H9 (cell line): ENCODE results near the gene ZNF879. TPM values are rescaled to one million over a fixed set of nuclear protein-coding genes. Genes with fewer than 3 reads are reported as not detected.

Source experiments
- DNase-seq: peaks from one replicate; pipeline ENCODE4 v3.0.0-alpha.2; 2017
- H2AFZ ChIP-seq: one replicate; pipeline ENCODE4 v1.6.1; 2013; ENCODE audit warnings: mild to moderate bottlenecking, low read length, control low read depth, moderate library complexity
- H2AK5ac ChIP-seq: 2 replicates; pipeline ENCODE4 v1.6.1; 2013; ENCODE audit warnings: low read length, control low read depth, mixed read lengths; ENCODE audit not compliant: insufficient read length
- H2BK120ac ChIP-seq: one replicate; pipeline ENCODE4 v1.6.1; 2013; ENCODE audit warnings: low read depth, mild to moderate bottlenecking, low read length, control low read depth, inconsistent platforms; ENCODE audit not compliant: poor library complexity, severe bottlenecking
- H2BK12ac ChIP-seq: 2 replicates; pipeline ENCODE4 v1.6.1; 2013; ENCODE audit warnings: low read length, control low read depth, mixed read lengths, low read depth; ENCODE audit not compliant: insufficient read length
- H2BK15ac ChIP-seq: 2 replicates; pipeline ENCODE4 v1.6.1; 2013; ENCODE audit warnings: low read depth, low read length, control low read depth
- H2BK20ac ChIP-seq: one replicate; pipeline ENCODE4 v1.6.1; 2013; ENCODE audit warnings: low read depth, mild to moderate bottlenecking, low read length, control low read depth, inconsistent platforms; ENCODE audit not compliant: poor library complexity, severe bottlenecking
- H2BK5ac ChIP-seq: 2 replicates; pipeline ENCODE4 v1.6.1; 2013; ENCODE audit warnings: low read length, control low read depth, mixed read lengths; ENCODE audit not compliant: insufficient read length
- H3K14ac ChIP-seq: 2 replicates; pipeline ENCODE4 v1.6.1; 2013; ENCODE audit warnings: low read length, control low read depth; ENCODE audit not compliant: insufficient read depth
- H3K18ac ChIP-seq: 2 replicates; pipeline ENCODE4 v1.6.1; 2013; ENCODE audit warnings: low read depth, mild to moderate bottlenecking, mixed read lengths, low read length, control low read depth; ENCODE audit not compliant: insufficient read length
- H3K23ac ChIP-seq: 2 replicates; pipeline ENCODE4 v1.6.1; 2013; ENCODE audit warnings: low read length, control low read depth, mixed read lengths, low read depth; ENCODE audit not compliant: insufficient read length
- H3K23me2 ChIP-seq: 2 replicates; pipeline ENCODE4 v1.6.1; 2013; ENCODE audit warnings: low read depth, mild to moderate bottlenecking, mixed read lengths, low read length, control low read depth; ENCODE audit not compliant: insufficient read length, poor library complexity, severe bottlenecking
- H3K27ac ChIP-seq: 2 replicates; pipeline ENCODE4 v1.5.1; 2013; ENCODE audit warnings: low read length, control low read depth, mixed read lengths, low read depth; ENCODE audit not compliant: insufficient read length
- H3K27me3 ChIP-seq: 2 replicates; pipeline ENCODE4 v1.6.1; 2013; ENCODE audit warnings: low read length, control low read depth, inconsistent platforms; ENCODE audit not compliant: insufficient read depth
- H3K4ac ChIP-seq: 2 replicates; pipeline ENCODE4 v1.6.1; 2013; ENCODE audit warnings: low read depth, mild to moderate bottlenecking, control low read depth, inconsistent platforms, low read length, moderate library complexity
- H3K4me1 ChIP-seq: 2 replicates; pipeline ENCODE4 v1.6.1; 2013; ENCODE audit warnings: low read length, control low read depth, inconsistent platforms; ENCODE audit not compliant: insufficient read depth
- H3K4me2 ChIP-seq: 2 replicates; pipeline ENCODE4 v1.6.1; 2013; ENCODE audit warnings: low read length, control low read depth, mixed read lengths; ENCODE audit not compliant: insufficient read length, insufficient read depth
- H3K56ac ChIP-seq: 2 replicates; pipeline ENCODE4 v1.6.1; 2013; ENCODE audit warnings: low read depth, mild to moderate bottlenecking, mixed read lengths, low read length, control low read depth; ENCODE audit not compliant: insufficient read length
- H3K79me1 ChIP-seq: 2 replicates; pipeline ENCODE4 v1.6.1; 2013; ENCODE audit warnings: low read depth, mild to moderate bottlenecking, moderate library complexity, low read length, control low read depth, inconsistent platforms; ENCODE audit not compliant: insufficient read depth, poor library complexity, severe bottlenecking
- H3K79me2 ChIP-seq: 2 replicates; pipeline ENCODE4 v1.6.1; 2013; ENCODE audit warnings: low read length, control low read depth, inconsistent platforms; ENCODE audit not compliant: insufficient read depth
- H3K9ac ChIP-seq: 2 replicates; pipeline ENCODE4 v1.6.1; 2013; ENCODE audit warnings: low read length, control low read depth, mixed read lengths; ENCODE audit not compliant: insufficient read length; ENCODE audit errors: extremely low read depth
- H3K9me3 ChIP-seq: one replicate; pipeline ENCODE4 v1.6.1; 2013; ENCODE audit warnings: low read depth, low read length, inconsistent platforms; ENCODE audit not compliant: control insufficient read depth
- H3T11ph ChIP-seq: one replicate; pipeline ENCODE4 v1.6.1; 2013; ENCODE audit warnings: mild to moderate bottlenecking, low read length, control low read depth, inconsistent platforms
- H4K20me1 ChIP-seq: one replicate; pipeline ENCODE4 v1.6.1; 2013; ENCODE audit not compliant: control insufficient read depth, insufficient read length, insufficient read depth
- H4K5ac ChIP-seq: 2 replicates; pipeline ENCODE4 v1.6.1; 2013; ENCODE audit warnings: low read depth, mild to moderate bottlenecking, mixed read lengths, low read length, control low read depth; ENCODE audit not compliant: insufficient read length
- H4K8ac ChIP-seq: replicated peaks from 2 replicates; pipeline ENCODE4 v1.6.1; 2013; ENCODE audit warnings: low read length, control low read depth, mixed read lengths, low read depth; ENCODE audit not compliant: insufficient read length
- H4K91ac ChIP-seq: 2 replicates; pipeline ENCODE4 v1.6.1; 2013; ENCODE audit warnings: low read depth, mild to moderate bottlenecking, moderate library complexity, mixed read lengths, low read length, control low read depth; ENCODE audit not compliant: insufficient read length
- H3K27ac Mint-ChIP-seq, 3 experiments: 2 replicates in 2 of 3; 3 replicates in 1 of 3; pipeline ENCODE4 v1.8.0; 2020 to 2021; ENCODE audit warnings: mixed read lengths in 3 of 3, mild to moderate bottlenecking in 1 of 3, moderate library complexity in 1 of 3
- H3K27me3 Mint-ChIP-seq: 2 replicates; pipeline ENCODE4 v1.8.0; 2021; ENCODE audit warnings: low read depth, mild to moderate bottlenecking, moderate library complexity, mixed read lengths
- H3K36me3 Mint-ChIP-seq, 3 experiments: 2 replicates in 2 of 3; 3 replicates in 1 of 3; pipeline ENCODE4 v1.8.0; 2020 to 2021; ENCODE audit warnings: low read depth in 3 of 3, mixed read lengths in 3 of 3; ENCODE audit not compliant: insufficient read depth in 1 of 3
- H3K4me1 Mint-ChIP-seq, 2 experiments: 2 replicates each; pipeline ENCODE4 v1.8.0; 2020; ENCODE audit warnings: mixed read lengths in 2 of 2
- H3K4me3 Mint-ChIP-seq, 2 experiments: 2 replicates in 1 of 2; 3 replicates in 1 of 2; pipeline ENCODE4 v1.8.0; 2020 to 2021; ENCODE audit warnings: mild to moderate bottlenecking in 2 of 2, mixed read lengths in 2 of 2, moderate library complexity in 1 of 2
- H3K9me3 Mint-ChIP-seq, 2 experiments: 2 replicates in 1 of 2; 3 replicates in 1 of 2; pipeline ENCODE4 v1.8.0; 2020; ENCODE audit warnings: mild to moderate bottlenecking in 2 of 2, mixed read lengths in 2 of 2, moderate library complexity in 1 of 2
- WGBS: extraction: QIAGEN DNeasy Blood & Tissue Kit; methylation state at CpG from one replicate; pipeline ENCODE4 v1.1.7; 2013; ENCODE audit warnings: missing lambda C conversion rate, low lambda C conversion rate, mixed read lengths; ENCODE audit not compliant: insufficient read length; ENCODE audit errors: extremely low coverage; 5-methylcytosine and 5-hydroxymethylcytosine counted together
- total RNA-seq: library from RNA; stranded (reverse); gene quantifications from 2 replicates; pipeline ENCODE4 v1.2.1, GENCODE V29; 2021
- TF ChIP-seq, protein P1 (sequence below): fragments of 200-600 bp; sonication (generic); conservative IDR thresholded peaks from 3 replicates; pipeline ENCODE4 v1.8.0; 2021; ENCODE audit warnings: antibody characterized with exemption, mild to moderate bottlenecking

ZNF879 gene
- total RNA-seq, 1 experiment from 2014 or later, result 5.4 TPM

DNA sequence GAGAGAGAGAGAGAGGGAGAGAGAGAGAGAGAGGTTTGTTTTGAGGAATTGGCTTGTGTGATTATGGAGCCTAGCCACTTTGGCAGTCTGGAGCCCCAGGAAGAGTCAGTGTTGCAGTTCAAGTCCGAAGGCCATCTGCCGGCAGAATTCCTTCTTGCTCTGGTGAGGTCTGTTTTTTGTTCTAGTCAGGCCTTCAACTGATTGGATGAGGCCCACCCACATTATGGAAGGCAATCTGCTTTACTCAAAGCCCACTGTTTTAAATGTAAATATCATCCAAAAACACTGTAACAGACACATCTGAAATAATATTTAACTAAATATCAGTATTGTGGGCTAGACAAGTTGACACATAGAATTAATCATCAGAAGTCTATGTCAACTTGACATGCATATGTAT is 17.0 kb upstream of the ZNF879 start:
- H3T11ph ChIP-seq, result no peak overlapping the region
- H3K56ac ChIP-seq, result no peak overlapping the region
- DNase-seq, result no peak
- peaks cover 75 to 83% of the 10 kb centered on the region in 2 experiments for H3K9me3 Mint-ChIP-seq
- H2BK15ac ChIP-seq, result no peak overlapping the region
- H3K27ac ChIP-seq, result no peak overlapping the region
- no peaks in the 10 kb centered on the region; the same call in 1 of the 2 replicates for H3K79me2 ChIP-seq
- no peak overlapping the region for H2BK12ac ChIP-seq
- H4K8ac ChIP-seq, result no peak overlapping the region
- H3K4me1 Mint-ChIP-seq, result no peaks in the 10 kb centered on the region
- H2BK120ac ChIP-seq, result no peak overlapping the region
- H2BK20ac ChIP-seq, result no peak overlapping the region
- H4K5ac ChIP-seq, result no peak overlapping the region
- no peak overlapping the region for H4K91ac ChIP-seq
- no peak overlapping the region for H2AK5ac ChIP-seq
- no peak overlapping the region for H3K23ac ChIP-seq
- no peak overlapping the region for H3K4ac ChIP-seq
- H4K20me1 ChIP-seq, result no peaks in the 10 kb centered on the region
- no peak overlapping the region for H2BK5ac ChIP-seq
- no peaks in the 10 kb centered on the region for H3K23me2 ChIP-seq
- H3K36me3 Mint-ChIP-seq, result peaks cover 3 to 6% (median 6%) of the 10 kb centered on the region in 3 experiments; a peak in 5 of 7 replicates
- TF ChIP-seq, protein P1, sequence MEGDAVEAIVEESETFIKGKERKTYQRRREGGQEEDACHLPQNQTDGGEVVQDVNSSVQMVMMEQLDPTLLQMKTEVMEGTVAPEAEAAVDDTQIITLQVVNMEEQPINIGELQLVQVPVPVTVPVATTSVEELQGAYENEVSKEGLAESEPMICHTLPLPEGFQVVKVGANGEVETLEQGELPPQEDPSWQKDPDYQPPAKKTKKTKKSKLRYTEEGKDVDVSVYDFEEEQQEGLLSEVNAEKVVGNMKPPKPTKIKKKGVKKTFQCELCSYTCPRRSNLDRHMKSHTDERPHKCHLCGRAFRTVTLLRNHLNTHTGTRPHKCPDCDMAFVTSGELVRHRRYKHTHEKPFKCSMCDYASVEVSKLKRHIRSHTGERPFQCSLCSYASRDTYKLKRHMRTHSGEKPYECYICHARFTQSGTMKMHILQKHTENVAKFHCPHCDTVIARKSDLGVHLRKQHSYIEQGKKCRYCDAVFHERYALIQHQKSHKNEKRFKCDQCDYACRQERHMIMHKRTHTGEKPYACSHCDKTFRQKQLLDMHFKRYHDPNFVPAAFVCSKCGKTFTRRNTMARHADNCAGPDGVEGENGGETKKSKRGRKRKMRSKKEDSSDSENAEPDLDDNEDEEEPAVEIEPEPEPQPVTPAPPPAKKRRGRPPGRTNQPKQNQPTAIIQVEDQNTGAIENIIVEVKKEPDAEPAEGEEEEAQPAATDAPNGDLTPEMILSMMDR, result no peak
- H3K27me3 ChIP-seq, result no peaks in the 10 kb centered on the region
- no peak overlapping the region for H3K14ac ChIP-seq
- no peak overlapping the region for H3K4me2 ChIP-seq
- H3K79me1 ChIP-seq, result no peaks in the 10 kb centered on the region
- no peak overlapping the region for H2AFZ ChIP-seq
- H3K4me1 ChIP-seq, result no peaks in the 10 kb centered on the region
- H3K4me3 Mint-ChIP-seq, result no peak overlapping the region
- no CpG with 5 or more reads among the region's 2 CpGs for WGBS
- H3K27ac Mint-ChIP-seq, result no peak overlapping the region
- no peak overlapping the region for H3K18ac ChIP-seq
- peaks cover 6% of the 10 kb centered on the region for H3K27me3 Mint-ChIP-seq
- H3K9ac ChIP-seq, result no peak overlapping the region
- H3K9me3 ChIP-seq, result peaks cover 5% of the 10 kb centered on the region
